Type B pancreatic cell (in vitro differentiated cells): ENCODE data around the gene TAL2. TPM values are rescaled to one million over a fixed set of nuclear protein-coding genes. Genes with fewer than 3 reads are reported as not detected.

ENCODE experiments used
- DNase-seq: peaks from one replicate; pipeline ENCODE4 v3.0.0; 2021; ENCODE audit warnings: mixed read lengths; ENCODE audit not compliant: unreplicated experiment; ENCODE audit errors: extremely low spot score
- H3K27ac Mint-ChIP-seq: 2 replicates; pipeline ENCODE4 v1.8.0; 2021; ENCODE audit warnings: mild to moderate bottlenecking, mixed read lengths
- H3K27me3 Mint-ChIP-seq: 2 replicates; pipeline ENCODE4 v1.8.0; 2021; ENCODE audit warnings: mixed read lengths
- H3K36me3 Mint-ChIP-seq: 2 replicates; pipeline ENCODE4 v1.8.0; 2021; ENCODE audit warnings: mixed read lengths
- H3K4me1 Mint-ChIP-seq: one replicate; pipeline ENCODE4 v1.8.0; 2021; ENCODE audit warnings: mixed read lengths; ENCODE audit not compliant: unreplicated experiment
- H3K4me3 Mint-ChIP-seq: 2 replicates; pipeline ENCODE4 v1.8.0; 2021; ENCODE audit warnings: mild to moderate bottlenecking, mixed read lengths
- H3K9me3 Mint-ChIP-seq: 2 replicates; pipeline ENCODE4 v1.8.0; 2021; ENCODE audit warnings: mixed read lengths
- CTCF ChIP-seq: fragments of 200-600 bp; sonication (generic); conservative IDR thresholded peaks from 2 replicates; pipeline ENCODE4 v1.5.0; 2021; ENCODE audit warnings: antibody characterized with exemption, mild to moderate bottlenecking
- total RNA-seq: library from RNA; stranded (reverse); gene quantifications from 2 replicates; pipeline ENCODE4 v1.2.1, GENCODE V29; 2021; ENCODE audit warnings: low replicate concordance

TAL2 gene
- total RNA-seq, 1 donor from 2014 or later, result 0.65 TPM

DNA sequence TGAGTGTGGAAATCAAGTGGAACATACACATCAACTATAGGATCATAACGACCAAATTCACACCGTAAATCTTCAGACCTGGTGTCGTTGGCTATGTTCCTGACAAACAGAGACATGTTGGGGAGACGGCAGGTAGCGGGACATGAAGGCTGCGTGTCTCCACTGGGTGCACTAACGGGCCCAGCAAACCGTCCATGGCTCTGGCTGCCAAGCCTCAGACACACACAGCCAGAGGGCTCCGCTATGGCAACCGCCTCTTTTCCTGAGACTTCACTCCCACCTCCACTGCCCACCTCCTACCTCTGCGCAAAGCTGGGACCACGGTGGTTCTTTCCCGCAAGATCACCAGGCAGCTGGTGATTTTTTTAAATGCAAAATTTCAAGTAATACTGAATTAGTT is 48.4 kb downstream of the TAL2 start:
- no peak overlapping the region for H3K4me3 Mint-ChIP-seq
- H3K9me3 Mint-ChIP-seq, result no peaks in the 10 kb centered on the region
- no peak overlapping the region for H3K27ac Mint-ChIP-seq
- H3K4me1 Mint-ChIP-seq, result no peaks in the 10 kb centered on the region
- H3K36me3 Mint-ChIP-seq, result peaks cover 9% of the 10 kb centered on the region
- DNase-seq, result no peak
- no peaks in the 10 kb centered on the region for H3K27me3 Mint-ChIP-seq
- no peak for TF ChIP-seq CTCF

- peaks cover 6% of the 10 kb centered on the region for H3K36me3 Mint-ChIP-seq
- TF ChIP-seq CTCF, result no peak
- H3K4me3 Mint-ChIP-seq, result no peak overlapping the region
- no peaks in the 10 kb centered on the region for H3K9me3 Mint-ChIP-seq
- no peaks in the 10 kb centered on the region for H3K27me3 Mint-ChIP-seq
- H3K27ac Mint-ChIP-seq, result no peak overlapping the region
- DNase-seq, result no peak
- H3K4me1 Mint-ChIP-seq, result no peaks in the 10 kb centered on the region
Observed at GRCh38 chr9:105711867-105712266, 49.6 kb downstream of the TAL2 start.

- Mint-ChIP-seq H3K27me3 (no peaks in the 10 kb centered on the region), H3K4me1 (no peaks in the 10 kb centered on the region), H3K4me3 (no peak overlapping the region), H3K36me3 (peaks cover 6% of the 10 kb centered on the region), H3K9me3 (no peaks in the 10 kb centered on the region), H3K27ac (no peak overlapping the region)
- no peak for TF ChIP-seq CTCF
- DNase-seq, result no peak
Observed at GRCh38 chr9:105712297-105712696, 50.0 kb downstream of the TAL2 start.

Other genes with a start within 250 kb of the TAL2 start
- 6.3 and 11.6 TPM in 2 replicates for gene FSD1L, start 214.4 kb upstream of the TAL2 start, total RNA-seq
- gene FKTN, start 104.3 kb upstream of the TAL2 start, total RNA-seq, result 15.8 and 22.1 TPM in 2 replicates
- gene TMEM38B, start 32.1 kb downstream of the TAL2 start, total RNA-seq, result 18.5 and 21.3 TPM in 2 replicates